ENCODE results near the gene SP2.

SP2 gene

DNA sequence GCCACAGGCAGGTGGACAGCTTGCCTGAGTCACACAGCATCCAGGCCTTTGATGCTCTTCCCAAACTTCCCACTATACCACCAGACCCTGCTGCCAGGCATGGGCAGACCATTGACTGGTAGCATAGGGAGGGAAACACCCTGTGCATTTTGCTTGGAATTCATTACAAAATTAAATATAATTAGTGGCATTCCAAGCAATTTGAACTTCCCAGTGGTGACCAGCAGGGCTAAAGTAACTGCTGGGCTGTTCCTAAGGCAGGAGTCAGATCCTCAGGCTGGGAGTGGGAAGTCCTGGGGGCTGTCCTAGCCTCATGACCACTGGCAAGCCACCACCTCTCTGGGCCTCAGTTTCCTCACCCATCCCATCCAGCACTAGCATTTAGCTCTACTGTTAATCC, 57.9 kb downstream of the SP2 start:
- no peak overlapping the region for H3K4me3 ChIP-seq (ENCODE audit: extremely low read depth, insufficient read depth, low read length, poor library complexity, severe bottlenecking)
- no peaks in the 10 kb centered on the region for H3K9me3 ChIP-seq (ENCODE audit: control insufficient read depth, low read length)
- H3K4me1 ChIP-seq (ENCODE audit: control insufficient read depth, insufficient read depth, low read length, poor library complexity, severe bottlenecking) = peaks cover 4% of the 10 kb centered on the region
- no peaks in the 10 kb centered on the region for H3K36me3 ChIP-seq (ENCODE audit: control insufficient read depth, insufficient read depth, low read length)
- H3K27ac ChIP-seq (ENCODE audit: low read depth, low read length, severe bottlenecking) = no peak overlapping the region

DNA sequence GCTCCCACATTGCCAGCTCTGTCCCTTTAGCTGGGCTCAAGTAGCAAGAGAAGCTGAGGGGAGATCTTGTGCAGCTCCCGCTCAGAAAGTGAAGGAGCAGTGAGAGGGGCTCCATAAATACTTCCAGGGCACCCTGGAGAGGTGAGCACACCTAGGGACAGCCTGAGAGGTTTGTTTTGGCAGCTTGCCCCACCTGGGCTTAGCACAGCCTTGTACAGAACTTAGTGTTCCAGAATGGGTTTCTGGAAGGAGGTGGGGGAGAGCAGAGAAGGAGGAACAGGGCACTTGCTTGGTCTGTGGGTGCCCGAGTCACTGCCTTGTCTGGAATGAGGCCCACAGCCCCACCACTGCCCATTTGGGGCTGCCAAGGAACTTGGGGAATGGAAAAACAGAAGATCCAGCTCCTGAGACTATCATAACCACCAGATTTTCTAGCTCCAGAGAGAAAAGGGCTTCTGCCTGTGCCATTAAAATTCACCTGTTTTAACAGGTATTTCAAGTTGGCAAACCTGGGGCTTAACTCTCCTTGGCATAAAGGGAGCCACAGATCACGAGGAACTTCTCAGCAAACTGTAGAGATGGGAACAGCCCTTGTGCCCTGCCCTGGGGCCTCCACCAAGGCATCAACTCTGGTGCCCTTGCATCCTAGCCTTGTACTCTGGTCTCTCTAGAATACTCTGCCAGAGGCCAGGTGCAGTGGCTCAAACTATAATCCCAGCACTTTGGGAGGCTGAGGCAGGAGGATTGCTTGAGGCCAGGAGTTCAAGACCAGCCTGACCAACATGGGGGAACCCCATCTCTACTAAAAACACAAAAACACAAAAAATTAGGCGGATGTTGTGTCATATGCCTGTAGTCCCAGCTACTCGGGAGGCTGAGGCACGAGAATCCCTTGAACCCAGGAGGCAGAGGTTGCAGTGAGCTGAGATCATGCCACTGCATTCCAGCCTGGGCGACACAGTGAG, 59.7 kb downstream of the SP2 start:
- 78 to 83% methylated on average over 5 to 7 of the region's 7 CpGs for WGBS, 2 experiments (ENCODE audit: insufficient coverage in 2 of 2)
- H3K4me1 ChIP-seq (ENCODE audit: control insufficient read depth, insufficient read depth, low read length, poor library complexity, severe bottlenecking) = no peaks in the 10 kb centered on the region
- H3K9me3 ChIP-seq (ENCODE audit: control insufficient read depth, low read length) = no peaks in the 10 kb centered on the region
- H3K36me3 ChIP-seq (ENCODE audit: control insufficient read depth, insufficient read depth, low read length) = no peaks in the 10 kb centered on the region
- H3K27ac ChIP-seq (ENCODE audit: low read depth, low read length, severe bottlenecking) = no peak overlapping the region
- H3K4me3 ChIP-seq (ENCODE audit: extremely low read depth, insufficient read depth, low read length, poor library complexity, severe bottlenecking) = no peak overlapping the region

DNA sequence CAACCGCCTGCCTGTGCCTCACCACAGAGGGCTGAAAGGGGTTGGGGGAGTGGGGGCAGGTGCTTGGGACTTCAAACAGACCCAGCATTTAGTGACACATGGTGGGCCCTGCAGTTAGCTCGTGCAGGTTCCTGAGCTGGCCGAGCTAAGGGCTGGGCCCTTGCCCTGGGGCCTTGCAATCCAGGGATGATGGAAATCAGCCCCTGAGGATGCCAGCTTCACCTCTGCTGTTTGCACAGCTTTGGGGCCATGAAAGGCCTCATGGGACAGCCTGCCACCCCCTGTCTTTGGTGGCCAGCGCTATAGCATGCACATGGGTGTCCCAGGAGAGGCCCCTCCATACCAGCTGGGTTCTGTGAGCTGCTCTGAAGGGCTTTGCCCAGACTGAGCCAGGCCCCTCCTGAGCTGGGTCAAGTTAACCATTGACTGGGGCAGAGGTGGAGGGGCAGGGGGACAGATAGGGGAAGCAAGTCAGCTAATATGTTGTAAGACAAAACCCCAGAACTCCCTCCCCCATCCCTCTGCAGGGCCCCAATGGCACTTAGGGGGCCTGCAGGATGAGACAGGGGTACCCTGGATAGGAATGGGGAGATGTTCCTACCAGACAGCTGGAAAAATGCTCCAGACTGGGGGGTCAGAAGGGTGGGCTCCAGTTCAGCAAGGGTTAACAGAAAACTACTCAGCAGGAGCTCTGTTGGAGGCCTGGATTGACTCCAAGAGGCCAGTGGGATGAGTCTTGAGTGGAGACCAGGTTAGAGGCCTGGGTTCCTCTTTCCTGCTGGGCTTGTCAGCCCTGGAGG, 61.0 kb downstream of the SP2 start:
- Histone ChIP-seq H3K4me3 (ENCODE audit: extremely low read depth, insufficient read depth, low read length, poor library complexity, severe bottlenecking) (no peak overlapping the region), H3K27ac (ENCODE audit: low read depth, low read length, severe bottlenecking) (no peak overlapping the region), H3K36me3 (ENCODE audit: control insufficient read depth, insufficient read depth, low read length) (no peaks in the 10 kb centered on the region), H3K4me1 (ENCODE audit: control insufficient read depth, insufficient read depth, low read length, poor library complexity, severe bottlenecking) (no peaks in the 10 kb centered on the region), H3K9me3 (ENCODE audit: control insufficient read depth, low read length) (no peaks in the 10 kb centered on the region)
- WGBS, 2 experiments (ENCODE audit: insufficient coverage in 2 of 2) = 66 to 73% methylated on average over 3 of the region's 4 CpGs

DNA sequence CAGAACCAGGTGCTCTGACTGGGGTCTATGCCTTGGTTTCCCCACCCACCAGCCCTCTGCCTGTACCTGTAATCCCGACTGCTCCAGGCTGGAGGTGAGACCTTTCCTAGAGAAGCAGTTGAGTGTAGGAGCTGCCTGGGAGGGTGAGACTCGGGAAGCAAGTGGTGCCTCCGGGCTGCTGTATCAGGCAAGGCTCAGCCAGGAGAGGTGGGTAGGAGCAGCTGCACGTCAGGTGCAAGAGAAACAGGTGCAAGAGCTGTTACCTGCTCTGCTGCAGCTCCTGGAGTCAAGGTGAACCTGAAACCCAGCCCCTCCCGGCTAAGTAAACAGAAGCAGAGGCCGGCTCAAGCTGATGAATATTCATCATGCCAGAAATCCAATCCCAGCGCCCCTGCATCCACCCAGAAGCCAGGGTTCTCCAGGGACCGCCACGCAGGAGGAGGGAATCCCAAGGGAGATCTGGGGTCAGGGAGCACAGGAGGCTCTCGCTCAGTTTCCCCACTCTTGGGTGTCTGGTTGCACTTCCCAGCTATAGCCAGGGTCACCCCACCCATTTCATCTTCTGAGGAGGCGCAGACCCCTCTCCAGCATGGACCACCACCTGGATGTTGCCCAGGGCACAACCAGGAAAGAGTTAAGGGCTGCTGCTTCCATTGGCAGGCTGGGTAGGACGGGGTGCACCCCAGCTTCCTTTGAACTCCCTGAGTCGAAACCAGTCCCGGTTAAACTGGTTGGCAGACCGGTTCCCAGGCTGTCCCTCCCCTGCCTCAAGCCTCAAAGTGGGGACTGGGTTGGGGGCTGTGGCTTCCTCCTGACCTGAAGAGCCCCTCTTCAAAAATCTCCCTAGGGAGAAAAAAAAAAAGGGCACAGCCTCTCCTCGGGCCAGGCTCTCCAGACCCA, 61.8 kb downstream of the SP2 start, which contains the start of gene PRR15L:
Gene PRR15L, minus strand, starts transcription at position 293 of the 900 bp plus-strand sequence. CDS start 4,649 bp downstream, outside the sequence.
- Histone ChIP-seq H3K4me3 (ENCODE audit: extremely low read depth, insufficient read depth, low read length, poor library complexity, severe bottlenecking) (no peak within 1 kb of the TSS), H3K36me3 (ENCODE audit: control insufficient read depth, insufficient read depth, low read length) (no peaks in the 10 kb centered on the region), H3K4me1 (ENCODE audit: control insufficient read depth, insufficient read depth, low read length, poor library complexity, severe bottlenecking) (no peaks in the 10 kb centered on the region), H3K9me3 (ENCODE audit: control insufficient read depth, low read length) (no peaks in the 10 kb centered on the region), H3K27ac (ENCODE audit: low read depth, low read length, severe bottlenecking) (no peak within 1 kb of the TSS)
- WGBS, 2 experiments (ENCODE audit: insufficient coverage in 2 of 2) = 59 to 69% methylated on average over 10 to 12 of the region's 16 CpGs

DNA sequence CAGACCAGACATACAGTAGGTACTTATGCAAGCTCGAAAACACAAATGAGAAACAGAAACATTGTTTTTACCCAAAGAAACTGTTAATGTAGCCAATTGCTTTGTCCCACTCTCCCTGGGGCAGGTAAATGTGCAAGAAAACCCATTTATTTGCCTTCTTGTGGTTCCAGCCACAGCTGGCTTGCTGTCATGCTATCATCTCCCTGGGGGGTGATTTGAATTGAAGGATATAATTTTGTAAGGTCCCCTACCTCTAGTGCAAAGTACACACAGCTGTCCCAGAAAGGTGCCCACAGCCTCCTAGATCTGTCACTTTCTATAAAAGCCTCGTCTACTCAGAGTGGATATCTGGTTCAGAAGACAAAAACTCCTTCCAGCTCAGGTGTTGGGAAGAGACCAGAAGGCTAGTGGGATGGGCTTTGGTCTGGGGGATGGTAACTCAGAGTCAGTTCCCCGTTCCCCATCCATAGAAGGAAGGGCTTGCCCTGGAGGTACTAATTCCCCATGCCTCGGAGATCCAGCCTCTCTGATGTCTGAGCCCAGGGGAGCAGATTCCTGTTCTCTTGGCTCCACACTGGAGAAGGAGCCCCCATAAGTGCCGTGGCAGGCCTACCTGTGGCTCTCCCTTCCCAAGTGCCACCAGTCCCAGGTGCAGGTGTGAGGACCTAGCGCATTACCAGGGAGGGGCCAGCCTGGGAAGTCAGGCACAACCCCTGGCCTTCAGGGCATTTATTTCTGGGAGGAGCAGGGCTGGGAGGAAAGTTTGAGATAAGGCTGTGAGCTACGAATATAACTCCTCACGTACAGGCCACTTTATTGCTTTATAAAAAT, 64.0 kb downstream of the SP2 start:
- Histone ChIP-seq H3K27ac (ENCODE audit: low read depth, low read length, severe bottlenecking) (no peak overlapping the region), H3K4me1 (ENCODE audit: control insufficient read depth, insufficient read depth, low read length, poor library complexity, severe bottlenecking) (no peaks in the 10 kb centered on the region), H3K9me3 (ENCODE audit: control insufficient read depth, low read length) (no peaks in the 10 kb centered on the region), H3K36me3 (ENCODE audit: control insufficient read depth, insufficient read depth, low read length) (no peaks in the 10 kb centered on the region), H3K4me3 (ENCODE audit: extremely low read depth, insufficient read depth, low read length, poor library complexity, severe bottlenecking) (no peak overlapping the region)
- 78 to 90% methylated on average over 5 to 6 of the region's 8 CpGs for WGBS, 2 experiments (ENCODE audit: insufficient coverage in 2 of 2)

DNA sequence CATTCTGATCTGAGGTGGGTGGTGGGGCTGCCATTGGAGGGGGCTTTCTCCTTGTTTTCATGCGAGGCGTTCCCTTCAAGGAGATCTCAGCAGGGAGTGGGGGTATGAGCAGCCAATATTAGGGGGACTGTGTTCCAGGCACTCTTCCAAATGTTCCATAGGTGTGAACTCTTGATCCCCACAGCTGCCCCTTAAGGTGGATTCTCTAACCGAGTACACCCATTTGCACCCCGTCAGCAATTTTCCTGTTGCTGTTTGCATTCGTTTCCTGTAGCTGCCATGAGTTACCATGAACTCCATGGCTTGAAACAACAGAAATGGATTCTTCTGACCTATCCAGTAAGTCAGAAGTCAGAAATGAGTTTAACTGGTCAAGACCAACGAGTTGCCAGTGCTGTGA, 65.4 kb downstream of the SP2 start:
- no peaks in the 10 kb centered on the region for H3K9me3 ChIP-seq (ENCODE audit: control insufficient read depth, low read length)
- H3K4me3 ChIP-seq (ENCODE audit: extremely low read depth, insufficient read depth, low read length, poor library complexity, severe bottlenecking) = no peak overlapping the region
- H3K4me1 ChIP-seq (ENCODE audit: control insufficient read depth, insufficient read depth, low read length, poor library complexity, severe bottlenecking) = no peaks in the 10 kb centered on the region
- H3K27ac ChIP-seq (ENCODE audit: low read depth, low read length, severe bottlenecking) = no peak overlapping the region
- no peaks in the 10 kb centered on the region for H3K36me3 ChIP-seq (ENCODE audit: control insufficient read depth, insufficient read depth, low read length)
- WGBS, 2 experiments (ENCODE audit: insufficient coverage in 2 of 2) = 89 to 93% methylated on average over 4 to 5 of the region's 6 CpGs

DNA sequence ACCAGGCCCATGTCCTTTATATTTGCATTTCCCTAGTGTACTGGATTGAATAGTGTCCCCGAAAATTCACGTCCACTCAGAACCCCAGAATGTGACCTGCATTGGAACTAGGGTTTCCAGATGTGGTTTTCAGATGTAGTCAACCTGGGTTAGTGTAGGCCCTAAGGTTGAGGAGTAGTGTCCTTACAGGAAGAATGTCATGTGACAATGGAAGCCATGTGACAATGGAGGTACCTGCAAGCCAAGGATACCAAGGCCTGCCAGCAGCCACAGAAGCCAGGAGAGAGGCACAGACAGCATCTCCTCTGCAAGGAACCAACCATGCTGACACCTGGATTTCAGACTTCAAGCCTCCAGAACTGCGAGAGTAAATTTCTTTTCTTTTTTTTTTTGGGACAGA, 66.9 kb downstream of the SP2 start:
- Histone ChIP-seq H3K27ac (ENCODE audit: low read depth, low read length, severe bottlenecking) (no peak overlapping the region), H3K9me3 (ENCODE audit: control insufficient read depth, low read length) (no peaks in the 10 kb centered on the region), H3K36me3 (ENCODE audit: control insufficient read depth, insufficient read depth, low read length) (no peaks in the 10 kb centered on the region), H3K4me3 (ENCODE audit: extremely low read depth, insufficient read depth, low read length, poor library complexity, severe bottlenecking) (no peak overlapping the region), H3K4me1 (ENCODE audit: control insufficient read depth, insufficient read depth, low read length, poor library complexity, severe bottlenecking) (peaks cover 7% of the 10 kb centered on the region)
- WGBS, 2 experiments (ENCODE audit: insufficient coverage in 2 of 2) = 96 to 100% methylated on average over 1 to 3 of the region's 3 CpGs

DNA sequence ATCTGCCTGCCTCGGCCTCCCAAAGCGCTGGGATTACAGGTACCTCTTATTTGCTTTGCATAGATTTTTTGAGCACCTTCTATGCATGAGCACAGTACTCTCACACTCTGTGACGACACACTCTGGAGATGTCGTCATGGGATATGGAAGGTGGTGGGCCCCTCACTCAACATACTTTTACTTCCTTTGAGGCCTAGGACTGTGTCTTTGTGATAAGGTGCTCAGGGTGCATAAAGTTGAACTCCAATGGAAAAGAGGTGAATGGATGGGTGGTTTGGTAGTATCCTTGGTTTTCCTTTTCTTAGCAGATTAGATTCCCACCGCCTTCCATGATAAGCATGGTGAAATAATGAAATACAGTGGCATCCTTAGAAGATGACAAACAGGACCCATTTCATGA, 68.8 kb downstream of the SP2 start:
- Histone ChIP-seq H3K27ac (ENCODE audit: low read depth, low read length, severe bottlenecking) (no peak overlapping the region), H3K36me3 (ENCODE audit: control insufficient read depth, insufficient read depth, low read length) (no peaks in the 10 kb centered on the region), H3K4me3 (ENCODE audit: extremely low read depth, insufficient read depth, low read length, poor library complexity, severe bottlenecking) (no peak overlapping the region), H3K9me3 (ENCODE audit: control insufficient read depth, low read length) (no peaks in the 10 kb centered on the region), H3K4me1 (ENCODE audit: control insufficient read depth, insufficient read depth, low read length, poor library complexity, severe bottlenecking) (peaks cover 12% of the 10 kb centered on the region)
- 100% methylated on average over 3 of the region's 5 CpGs for WGBS, 2 experiments (ENCODE audit: insufficient coverage in 2 of 2)

DNA sequence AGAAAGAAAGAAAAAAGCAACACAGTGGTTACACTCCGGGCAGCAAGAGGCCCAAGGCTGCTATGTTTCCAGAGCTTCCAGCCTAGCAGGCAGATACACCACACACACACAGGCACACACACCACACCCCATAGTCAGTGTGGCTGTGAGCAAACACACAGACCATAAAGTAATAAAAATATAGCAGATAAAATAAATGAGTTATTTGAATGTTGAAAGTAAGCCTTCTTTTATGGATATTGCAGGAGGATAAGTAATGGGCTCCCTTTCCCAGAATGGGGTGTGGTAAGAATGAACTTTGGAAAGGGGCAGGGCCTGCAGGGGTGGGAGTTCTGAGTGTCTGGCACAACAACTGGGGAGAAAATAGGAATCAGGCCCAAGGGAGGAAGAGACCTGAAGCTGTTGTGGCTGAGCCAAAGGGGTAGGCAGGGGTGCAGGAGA, 70.1 kb downstream of the SP2 start:
- Histone ChIP-seq H3K36me3 (ENCODE audit: control insufficient read depth, insufficient read depth, low read length) (no peaks in the 10 kb centered on the region), H3K4me1 (ENCODE audit: control insufficient read depth, insufficient read depth, low read length, poor library complexity, severe bottlenecking) (peaks cover 12% of the 10 kb centered on the region), H3K9me3 (ENCODE audit: control insufficient read depth, low read length) (no peaks in the 10 kb centered on the region), H3K4me3 (ENCODE audit: extremely low read depth, insufficient read depth, low read length, poor library complexity, severe bottlenecking) (no peak overlapping the region), H3K27ac (ENCODE audit: low read depth, low read length, severe bottlenecking) (no peak overlapping the region)
- WGBS, 2 experiments (ENCODE audit: insufficient coverage in 2 of 2) = no CpG with 5 or more reads among the region's 1 CpG
